ENCODE data around the gene SLC12A9. TPM values are rescaled to one million over a fixed set of nuclear protein-coding genes. Genes with fewer than 3 reads are reported as not detected.

SLC12A9 gene
- total and polyA plus RNA-seq, 8 donors = 2.9 to 44.6 (median 15.8) TPM

GRCh38 chr7:100911484-100911883, 59.0 kb downstream of the SLC12A9 start:
- Histone ChIP-seq H3K27ac (no peak overlapping the region), H3K36me3 (no peaks in the 10 kb centered on the region), H3K4me3 (no peak overlapping the region), H3K27me3 (peaks cover 0 to 20% (median 0%) of the 10 kb centered on the region in 3 donors), H3K9me3 (no peaks in the 10 kb centered on the region), H3K4me1 (peaks cover 0 to 2% (median 0%) of the 10 kb centered on the region in 4 donors)
- TF ChIP-seq CTCF (IDR thresholded peaks at IDR 0.05) (no peak), POLR2A (IDR thresholded peaks at IDR 0.05) (no peak), POLR2AphosphoS5 (IDR thresholded peaks at IDR 0.05) (no peak), EP300 (IDR thresholded peaks at IDR 0.05) (no peak)
- WGBS, 5 donors = 50 to 75% (median 52%) methylated on average over 3 of the region's 3 CpGs
- intact Hi-C loops (cut with DNase I; ENCODE audit: low total_unique reads) = no loop called here
- peak in 1 of 2 donors; percentile 28 for DNase-seq

- peak; percentile 46 to 73 for DNase-seq
- WGBS, 5 donors = 58 to 71% (median 67%) methylated on average over 15 of the region's 15 CpGs
- Histone ChIP-seq H3K4me1 (peaks cover 0 to 5% (median 0%) of the 10 kb centered on the region in 4 donors), H3K27me3 (peaks cover 0 to 4% (median 0%) of the 10 kb centered on the region in 3 donors), H3K4me3 (no peak overlapping the region), H3K27ac (no peak overlapping the region), H3K9me3 (no peaks in the 10 kb centered on the region), H3K36me3 (no peaks in the 10 kb centered on the region)
- intact Hi-C loops (cut with DNase I; ENCODE audit: low total_unique reads) = no loop called here
- TF ChIP-seq POLR2AphosphoS5 (IDR thresholded peaks at IDR 0.05) (peak in 1 of 3 donors; percentile 72), CTCF (IDR thresholded peaks at IDR 0.05) (no peak)
Observed at GRCh38 chr7:100914208-100914878, 61.8 kb downstream of the SLC12A9 start.

- Histone ChIP-seq H3K4me3 (no peak overlapping the region), H3K9me3 (no peaks in the 10 kb centered on the region), H3K27ac (no peak overlapping the region), H3K27me3 (peaks cover 0 to 5% (median 0%) of the 10 kb centered on the region in 3 donors), H3K4me1 (peaks cover 0 to 5% (median 0%) of the 10 kb centered on the region in 4 donors), H3K36me3 (no peaks in the 10 kb centered on the region)
- DNase-seq = no peak
- WGBS, 5 donors = 82 to 90% (median 87%) methylated on average over 8 of the region's 8 CpGs
- TF ChIP-seq EP300 (IDR thresholded peaks at IDR 0.05) (no peak), POLR2AphosphoS5 (IDR thresholded peaks at IDR 0.05) (no peak), POLR2A (IDR thresholded peaks at IDR 0.05) (no peak), CTCF (IDR thresholded peaks at IDR 0.05) (no peak)
- intact Hi-C loops (cut with DNase I; ENCODE audit: low total_unique reads) = no loop called here
Observed at GRCh38 chr7:100914879-100915447, 62.5 kb downstream of the SLC12A9 start.

Small RNA genes lying within 50 kb of the gene (small RNA-seq; reads per million reads assigned to genes)
- 0 reads per million in 4 donors for gene RN7SL549P
- gene RN7SL750P = 0 reads per million in 4 donors

Other genes starting within 250 kb of the SLC12A9 start
- 10 to 100 TPM in 2 of 5 donors, 1 to 10 TPM in 2, not detected in 1; 4.0 to 21.1 (median 9.8) TPM for gene MOSPD3, start 240.2 kb upstream of the SLC12A9 start, total RNA-seq
- 10 to 100 TPM; 20.4 to 30.7 (median 29.1) TPM for gene MOSPD3, start 240.2 kb upstream of the SLC12A9 start, polyA plus RNA-seq
- gene TFR2, start 211.2 kb upstream of the SLC12A9 start, total RNA-seq = 10 to 100 TPM in 1 of 5 donors, 1 to 10 TPM in 3, not detected in 1; 1.2 to 11.6 (median 3.3) TPM
- gene TFR2, start 211.2 kb upstream of the SLC12A9 start, polyA plus RNA-seq = 1 to 10 TPM; 1.7 to 5.1 (median 3.1) TPM
- under 1 TPM in 2 of 5 donors, not detected in 3; 0.37 to 0.43 TPM for gene ACTL6B, start 196.3 kb upstream of the SLC12A9 start, total RNA-seq
- 1 to 10 TPM in 2 of 3 donors, under 1 TPM in 1; 0.25 to 1.4 (median 1.2) TPM for gene ACTL6B, start 196.3 kb upstream of the SLC12A9 start, polyA plus RNA-seq
- gene GNB2, start 179.0 kb upstream of the SLC12A9 start, total RNA-seq = 100 to 1,000 TPM in 3 of 5 donors, 10 to 100 TPM in 2; 52.9 to 290 (median 152) TPM
- gene GNB2, start 179.0 kb upstream of the SLC12A9 start, polyA plus RNA-seq = 100 to 1,000 TPM; 147 to 219 (median 169) TPM
- gene GIGYF1, start 158.5 kb upstream of the SLC12A9 start, total RNA-seq = 100 to 1,000 TPM in 1 of 5 donors, 10 to 100 TPM in 4; 27.9 to 127 (median 87.9) TPM
- 10 to 100 TPM; 10.5 to 19.9 (median 19.7) TPM for gene GIGYF1, start 158.5 kb upstream of the SLC12A9 start, polyA plus RNA-seq
- 10 to 100 TPM in 4 of 5 donors, not detected in 1; 23.3 to 70.1 (median 38.3) TPM for gene POP7, start 146.6 kb upstream of the SLC12A9 start, total RNA-seq
- gene POP7, start 146.6 kb upstream of the SLC12A9 start, polyA plus RNA-seq = 10 to 100 TPM; 38.1 to 45.2 (median 39.0) TPM
- gene EPO, start 132.2 kb upstream of the SLC12A9 start, total RNA-seq = not detected
- gene EPO, start 132.2 kb upstream of the SLC12A9 start, polyA plus RNA-seq = not detected
- gene ZAN, start 119.1 kb upstream of the SLC12A9 start, total RNA-seq = not detected
- not detected for gene ZAN, start 119.1 kb upstream of the SLC12A9 start, polyA plus RNA-seq
- gene EPHB4, start 25.2 kb upstream of the SLC12A9 start, total RNA-seq = 100 to 1,000 TPM in 1 of 5 donors, 10 to 100 TPM in 4; 22.2 to 128 (median 67.2) TPM
- gene EPHB4, start 25.2 kb upstream of the SLC12A9 start, polyA plus RNA-seq = 10 to 100 TPM in 2 of 3 donors, 1 to 10 TPM in 1; 7.3 to 17.7 (median 13.9) TPM
- gene TRIP6, start 14.7 kb downstream of the SLC12A9 start, total RNA-seq = 10 to 100 TPM in 3 of 5 donors, 1 to 10 TPM in 2; 4.7 to 44.3 (median 14.7) TPM
- gene TRIP6, start 14.7 kb downstream of the SLC12A9 start, polyA plus RNA-seq = 10 to 100 TPM; 23.8 to 50.0 (median 26.2) TPM
- 100 to 1,000 TPM in 2 of 5 donors, 10 to 100 TPM in 3; 45.2 to 184 (median 86.2) TPM for gene SRRT, start 22.4 kb downstream of the SLC12A9 start, total RNA-seq
- gene SRRT, start 22.4 kb downstream of the SLC12A9 start, polyA plus RNA-seq = 10 to 100 TPM; 63.7 to 97.1 (median 68.9) TPM
- 10 to 100 TPM in 1 of 5 donors, under 1 TPM in 1, not detected in 3; 0.73 to 22.6 TPM for gene UFSP1, start 37.0 kb downstream of the SLC12A9 start, total RNA-seq
- gene UFSP1, start 37.0 kb downstream of the SLC12A9 start, polyA plus RNA-seq = 1 to 10 TPM; 2.0 to 4.3 (median 4.1) TPM
- gene ACHE, start 43.2 kb downstream of the SLC12A9 start, total RNA-seq = 1 to 10 TPM in 1 of 5 donors, under 1 TPM in 1, not detected in 3; 0.43 to 2.4 TPM
- gene ACHE, start 43.2 kb downstream of the SLC12A9 start, polyA plus RNA-seq = 1 to 10 TPM in 1 of 3 donors, under 1 TPM in 2; 0.25 to 1.5 (median 0.31) TPM
- gene MUC3A, start 96.8 kb downstream of the SLC12A9 start, total RNA-seq = 100 to 1,000 TPM in 1 of 5 donors, 1 to 10 TPM in 3, under 1 TPM in 1; 0.45 to 527 (median 1.9) TPM
- under 1 TPM; 0.45 to 0.76 (median 0.62) TPM for gene MUC3A, start 96.8 kb downstream of the SLC12A9 start, polyA plus RNA-seq
- 10 to 100 TPM in 1 of 5 donors, under 1 TPM in 3, not detected in 1; under 0.01 to 76.8 (median 0.58) TPM for gene MUC12, start 116.9 kb downstream of the SLC12A9 start, total RNA-seq
- 10 to 100 TPM in 1 of 3 donors, 1 to 10 TPM in 2; 1.4 to 13.9 (median 5.5) TPM for gene MUC12, start 116.9 kb downstream of the SLC12A9 start, polyA plus RNA-seq
- under 1 TPM in 1 of 5 donors, not detected in 4; 0.73 TPM for gene MUC17, start 167.4 kb downstream of the SLC12A9 start, total RNA-seq
- gene MUC17, start 167.4 kb downstream of the SLC12A9 start, polyA plus RNA-seq = not detected
- 10 to 100 TPM; 13.6 to 41.1 (median 24.6) TPM for gene TRIM56, start 232.8 kb downstream of the SLC12A9 start, total RNA-seq
- 1 to 10 TPM; 7.5 to 9.8 (median 8.3) TPM for gene TRIM56, start 232.8 kb downstream of the SLC12A9 start, polyA plus RNA-seq